ENCODE data around the gene GRHL3. TPM values are rescaled to one million over a fixed set of nuclear protein-coding genes. Genes with fewer than 3 reads are reported as not detected.

Gene GRHL3
- total RNA-seq, 1 donor from 2014 or later = 20.5 TPM

- DNase-seq (ENCODE audit: low read depth) (peak; percentile 30), FAIRE-seq (no peak)
- Histone ChIP-seq H3K27me3 (ENCODE audit: control insufficient read depth, insufficient read depth, low read length) (no peaks in the 10 kb centered on the region), H3K36me3 (ENCODE audit: control insufficient read depth, insufficient read depth, low read length) (peaks cover 3% of the 10 kb centered on the region), H3K4me3 (ENCODE audit: low read depth, low read length) (no peak overlapping the region)
- no peak for TF ChIP-seq CTCF (IDR thresholded peaks at IDR 0.05; ENCODE audit: insufficient read depth, low read length, severe bottlenecking)
Measured at GRCh38 chr1:24386241-24386640, 67.1 kb downstream of the GRHL3 start.

DNA sequence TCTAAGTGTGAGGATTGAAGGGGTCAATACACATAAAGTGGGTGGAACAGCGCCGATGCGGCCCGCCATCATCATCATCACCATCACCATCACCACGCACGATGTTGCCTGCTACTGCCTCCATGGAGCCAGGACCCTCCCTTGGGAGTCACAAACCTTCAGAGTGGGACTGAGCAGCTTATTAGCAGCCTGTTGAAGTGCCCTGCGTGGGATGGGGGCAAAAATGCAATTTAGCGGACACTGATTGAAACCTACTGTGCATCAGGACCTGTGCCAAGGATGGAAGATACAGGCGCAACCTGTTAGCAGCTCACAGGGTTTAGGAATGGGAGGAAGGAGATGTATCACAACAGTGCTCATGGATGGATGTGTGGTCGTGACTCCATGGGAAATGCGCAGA, 67.8 kb downstream of the GRHL3 start:
- Histone ChIP-seq H3K36me3 (ENCODE audit: control insufficient read depth, insufficient read depth, low read length) (peaks cover 3% of the 10 kb centered on the region), H3K4me3 (ENCODE audit: low read depth, low read length) (no peak overlapping the region), H3K27me3 (ENCODE audit: control insufficient read depth, insufficient read depth, low read length) (no peaks in the 10 kb centered on the region)
- DNase-seq (ENCODE audit: low read depth) (no peak), FAIRE-seq (no peak)
- no peak for TF ChIP-seq CTCF (IDR thresholded peaks at IDR 0.05; ENCODE audit: insufficient read depth, low read length, severe bottlenecking)

GRCh38 chr1:24387636-24388175, 68.5 kb downstream of the GRHL3 start:
- FAIRE-seq (no peak), DNase-seq (ENCODE audit: low read depth) (no peak)
- no peak for TF ChIP-seq CTCF (IDR thresholded peaks at IDR 0.05; ENCODE audit: insufficient read depth, low read length, severe bottlenecking)
- Histone ChIP-seq H3K36me3 (ENCODE audit: control insufficient read depth, insufficient read depth, low read length) (peaks cover 3% of the 10 kb centered on the region), H3K4me3 (ENCODE audit: low read depth, low read length) (no peak overlapping the region), H3K27me3 (ENCODE audit: control insufficient read depth, insufficient read depth, low read length) (no peaks in the 10 kb centered on the region)

- H3K36me3 ChIP-seq (ENCODE audit: control insufficient read depth, insufficient read depth, low read length) = peaks cover 3% of the 10 kb centered on the region
- no peaks in the 10 kb centered on the region for H3K27me3 ChIP-seq (ENCODE audit: control insufficient read depth, insufficient read depth, low read length)
- H3K4me3 ChIP-seq (ENCODE audit: low read depth, low read length) = no peak overlapping the region
- DNase-seq (ENCODE audit: low read depth) = no peak
- FAIRE-seq = no peak
- no peak for TF ChIP-seq CTCF (IDR thresholded peaks at IDR 0.05; ENCODE audit: insufficient read depth, low read length, severe bottlenecking)
Measured at GRCh38 chr1:24388331-24388885, 69.3 kb downstream of the GRHL3 start.

GRCh38 chr1:24389231-24389678, 70.1 kb downstream of the GRHL3 start:
- Histone ChIP-seq H3K36me3 (ENCODE audit: control insufficient read depth, insufficient read depth, low read length) (peaks cover 3% of the 10 kb centered on the region), H3K27me3 (ENCODE audit: control insufficient read depth, insufficient read depth, low read length) (no peaks in the 10 kb centered on the region), H3K4me3 (ENCODE audit: low read depth, low read length) (no peak overlapping the region)
- TF ChIP-seq CTCF (IDR thresholded peaks at IDR 0.05; ENCODE audit: insufficient read depth, low read length, severe bottlenecking) = no peak
- DNase-seq (ENCODE audit: low read depth) (no peak), FAIRE-seq (no peak)
